NCI-H526 treated with DMSO at 0.1 percent for 48 hours (cell line): ENCODE data around the gene PTPRF.
"Not testable (repeated sequence)": the region's sequence is repeated elsewhere in the genome, so short reads cannot be mapped to it uniquely, and the experiment has no call there.

Experiments used
- DNase-seq: peaks from one replicate; lab custom pipeline; 2025; lab: John Stamatoyannopoulos, UW

PTPRF gene

DNA sequence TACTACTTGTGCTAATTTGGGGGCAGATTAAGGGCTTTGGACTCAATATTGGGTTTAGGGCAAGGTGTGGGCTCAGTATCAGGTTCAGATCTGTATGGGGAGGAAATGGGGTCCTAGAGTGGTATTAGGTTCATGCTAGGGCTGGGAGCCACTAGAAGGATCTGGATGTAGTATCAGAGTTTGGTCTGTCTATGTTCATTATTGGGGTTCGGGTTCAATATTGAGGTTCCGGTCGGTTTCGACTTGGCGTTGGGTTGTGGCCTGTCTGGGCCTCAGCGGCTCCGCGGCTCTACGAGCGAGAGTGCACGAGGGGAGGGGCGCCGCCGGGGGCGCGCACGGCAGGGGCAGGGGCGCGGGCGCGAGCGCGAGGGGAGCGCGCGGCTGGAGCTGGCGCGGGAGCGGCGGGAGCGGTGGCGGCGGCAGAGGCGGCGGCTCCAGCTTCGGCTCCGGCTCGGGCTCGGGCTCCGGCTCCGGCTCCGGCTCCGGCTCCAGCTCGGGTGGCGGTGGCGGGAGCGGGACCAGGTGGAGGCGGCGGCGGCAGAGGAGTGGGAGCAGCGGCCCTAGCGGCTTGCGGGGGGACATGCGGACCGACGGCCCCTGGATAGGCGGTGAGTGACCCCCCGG lies at the start of gene PTPRF:
TSS of gene PTPRF (plus strand) at position 401 of the 624 bp plus-strand sequence. CDS start 14,193 bp downstream, outside the sequence.
- DNase-seq, result peak; percentile 77

GRCh38 chr1:43481491-43481890 lies 49.2 kb upstream of the PTPRF start:
- no peak for DNase-seq

- no peak for DNase-seq
Measured at GRCh38 chr1:43482215-43482614, 48.5 kb upstream of the PTPRF start.

DNA sequence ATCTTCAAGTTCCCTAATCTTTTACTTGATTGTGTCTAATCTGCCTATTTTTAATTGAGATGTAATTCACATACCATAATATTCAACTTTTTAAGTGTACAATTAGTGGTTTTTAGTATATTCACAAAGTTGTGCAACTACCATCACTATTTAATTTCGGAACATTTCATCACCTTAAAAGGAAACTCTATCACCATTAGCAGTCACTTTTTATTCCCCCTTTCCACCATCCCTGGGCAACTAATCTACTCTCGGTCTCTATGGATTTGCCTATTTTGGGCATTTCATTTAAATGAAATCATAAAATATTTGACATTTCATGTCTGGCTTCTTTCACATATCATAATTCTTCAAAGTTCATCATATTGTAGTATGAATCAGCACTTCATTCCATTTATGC lies 46.3 kb upstream of the PTPRF start:
- DNase-seq, result no peak

- DNase-seq, result no peak
Measured at GRCh38 chr1:43488165-43488564, 42.5 kb upstream of the PTPRF start.

- no peak for DNase-seq
Measured at GRCh38 chr1:43491061-43491460, 39.6 kb upstream of the PTPRF start.

DNA sequence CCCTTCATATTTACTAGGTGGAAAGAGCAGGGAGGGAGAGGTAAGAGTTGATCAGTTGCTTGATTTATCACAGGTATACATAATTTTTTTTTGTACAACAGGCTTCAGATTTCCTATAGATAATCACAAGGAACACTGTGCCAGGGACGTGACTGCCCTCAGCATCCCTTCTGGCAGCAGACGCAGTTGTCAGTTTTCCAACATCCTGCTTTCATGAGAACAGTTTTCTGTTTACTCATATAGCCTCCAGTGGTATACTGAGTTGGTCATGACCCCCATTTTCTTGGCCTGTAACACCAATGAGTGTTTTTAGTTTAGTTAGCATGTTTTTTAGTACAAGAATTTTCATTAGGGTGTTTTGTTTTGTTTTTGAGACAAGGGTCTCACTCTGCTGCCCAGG lies 37.9 kb upstream of the PTPRF start:
- no peak for DNase-seq

DNA sequence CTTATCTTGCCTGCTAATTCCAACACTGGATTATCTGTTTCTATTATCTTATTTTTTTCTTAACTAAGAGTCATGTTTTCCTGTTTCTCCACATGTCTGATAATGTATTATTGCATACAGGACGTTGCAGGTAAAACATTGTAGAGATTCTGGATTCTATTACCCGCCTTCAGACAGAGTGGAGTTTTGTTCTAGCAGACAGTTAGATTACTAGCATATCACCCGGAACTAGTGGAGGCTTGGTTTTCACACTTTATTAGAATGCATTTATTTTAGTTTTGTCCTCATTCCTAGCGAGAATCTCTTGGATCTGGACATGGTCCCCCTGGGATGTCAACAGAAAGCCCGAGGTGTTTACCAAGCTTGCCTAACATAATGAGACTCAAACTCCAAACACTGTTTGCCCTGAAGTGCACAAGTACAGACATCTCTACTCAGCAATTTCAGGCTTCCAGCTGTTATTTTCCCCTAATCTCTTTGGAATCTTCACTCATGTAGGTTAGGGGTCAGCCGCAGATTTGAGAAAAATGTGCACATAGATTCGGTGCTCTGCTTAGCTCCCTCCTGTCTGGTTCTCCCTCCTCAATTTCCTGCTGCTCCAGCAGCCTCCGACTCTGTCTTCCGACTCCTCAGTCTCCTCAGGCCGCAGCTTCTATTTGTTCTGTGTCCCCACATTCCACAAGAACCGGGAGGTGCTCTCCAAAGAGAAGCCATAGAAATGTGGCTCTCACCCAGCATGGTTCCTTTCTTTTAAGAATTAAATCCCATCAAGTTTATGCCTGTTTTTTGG lies 36.8 kb upstream of the PTPRF start:
- no peak for DNase-seq

DNA sequence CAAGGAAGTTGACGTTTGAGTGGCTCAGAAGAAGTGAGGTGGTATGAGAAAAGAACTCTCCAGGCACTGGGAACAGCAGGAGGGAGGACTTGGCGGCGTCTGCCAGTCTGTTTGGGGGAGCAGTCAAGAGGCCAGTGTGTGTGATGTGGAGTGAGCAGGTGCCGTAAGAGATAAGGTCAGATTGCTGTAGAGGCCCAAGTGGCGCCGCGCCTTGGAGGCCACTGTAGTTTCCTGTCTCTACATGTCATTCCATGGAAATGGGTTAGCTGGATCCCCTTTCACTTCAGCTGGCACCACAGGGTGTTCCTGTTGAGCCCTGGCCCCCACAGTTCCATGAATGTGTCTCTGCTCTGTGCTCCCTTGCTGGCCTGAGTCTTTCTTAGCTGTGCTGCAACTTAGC lies 35.5 kb upstream of the PTPRF start:
- no peak for DNase-seq

GRCh38 chr1:43499898-43500297 lies 30.8 kb upstream of the PTPRF start:
- DNase-seq, result no peak

DNA sequence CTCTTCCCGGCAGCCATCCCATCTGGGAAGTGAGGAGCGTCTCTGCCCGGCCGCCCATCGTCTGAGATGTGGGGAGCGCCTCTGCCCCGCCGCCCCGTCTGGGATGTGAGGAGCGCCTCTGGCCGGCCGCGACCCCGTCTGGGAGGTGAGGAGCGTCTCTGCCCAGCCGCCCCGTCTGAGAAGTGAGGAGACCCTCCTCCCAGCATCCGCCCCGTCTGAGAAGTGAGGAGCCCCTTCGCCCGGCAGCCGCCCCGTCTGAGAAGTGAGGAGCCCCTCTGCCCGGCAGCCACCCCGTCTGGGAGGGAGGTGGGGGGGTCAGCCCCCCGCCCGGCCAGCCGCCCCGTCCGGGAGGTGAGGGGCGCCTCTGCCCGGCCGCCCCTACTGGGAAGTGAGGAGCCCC lies 28.9 kb upstream of the PTPRF start:
- DNase-seq, result not testable (repeated sequence)

- DNase-seq, result no peak
Measured at GRCh38 chr1:43503534-43503933, 27.1 kb upstream of the PTPRF start.

- DNase-seq, result no peak
Measured at GRCh38 chr1:43505077-43505780, 25.5 kb upstream of the PTPRF start.

DNA sequence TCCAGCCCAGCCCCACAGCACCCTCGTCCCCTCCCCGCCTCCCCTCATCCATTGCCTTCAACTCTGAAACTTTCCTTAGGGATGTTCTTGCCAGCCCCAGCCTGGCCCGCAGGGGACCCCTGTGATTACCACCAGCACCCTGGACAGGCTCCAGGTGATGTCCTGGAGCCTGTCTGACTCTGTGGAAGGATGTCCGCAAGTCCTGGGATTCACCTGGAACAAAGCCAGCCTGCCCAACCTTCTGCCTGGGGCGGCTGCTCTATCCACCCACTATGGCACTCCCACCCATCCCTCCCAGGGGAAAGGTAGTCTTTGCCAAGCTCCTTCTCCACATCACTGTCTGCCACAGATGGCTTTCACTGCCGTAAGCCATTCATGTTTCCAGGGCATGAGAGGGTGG lies 24.4 kb upstream of the PTPRF start:
- no peak for DNase-seq

DNA sequence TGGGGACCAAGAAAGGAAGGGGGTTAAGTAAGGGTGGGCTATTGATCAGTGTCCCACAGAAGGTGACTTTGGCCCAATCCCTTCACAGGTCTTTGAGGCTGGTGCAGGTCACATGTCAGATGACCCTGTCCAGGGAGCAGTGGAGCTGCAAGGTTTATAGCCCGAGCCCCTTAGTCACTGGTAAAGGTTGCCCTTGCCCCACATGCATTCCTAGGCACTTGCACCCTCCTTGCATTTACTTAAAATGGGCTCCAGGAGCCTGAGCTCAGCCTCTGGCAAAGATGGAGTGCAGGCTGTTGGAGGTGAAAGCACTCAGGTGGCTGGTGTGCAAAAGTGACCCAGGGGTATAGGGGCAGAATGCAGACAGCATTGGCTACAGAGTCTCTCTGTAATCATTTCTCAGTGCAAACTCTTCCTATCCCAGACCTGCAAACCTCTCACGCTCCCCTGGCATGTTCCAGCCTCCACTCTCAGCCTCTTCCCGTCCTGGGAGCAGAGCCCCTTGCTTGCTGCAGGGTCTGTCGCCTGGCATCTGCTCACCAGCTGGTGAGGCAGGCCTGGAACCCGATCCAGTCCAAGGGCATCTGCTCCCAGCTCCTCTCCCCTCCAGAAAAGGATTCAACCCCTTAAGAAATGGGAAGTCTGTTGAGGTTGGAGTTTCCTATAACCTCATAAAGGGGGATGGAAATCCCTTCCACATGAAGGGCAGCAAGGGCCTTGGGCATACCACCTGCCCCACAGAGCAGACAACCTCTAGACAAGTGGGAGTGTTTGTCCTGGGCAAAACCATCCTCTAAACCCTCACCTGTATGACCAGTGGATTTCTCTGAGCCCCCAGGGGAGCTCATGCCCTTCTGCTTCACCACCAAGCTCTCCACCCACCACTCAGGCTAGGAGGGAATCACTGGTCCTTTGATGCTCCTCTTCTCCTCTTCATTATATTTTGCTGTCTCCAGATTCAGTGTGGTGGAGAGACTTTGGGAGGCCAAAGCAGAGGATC lies 23.1 kb upstream of the PTPRF start:
- DNase-seq, result no peak

- DNase-seq, result no peak
Measured at GRCh38 chr1:43509007-43509739, 21.5 kb upstream of the PTPRF start.

GRCh38 chr1:43509740-43510375 lies 20.8 kb upstream of the PTPRF start:
- no peak for DNase-seq

- no peak for DNase-seq
Measured at GRCh38 chr1:43510621-43511020, 20.1 kb upstream of the PTPRF start.

GRCh38 chr1:43511394-43511793 lies 19.3 kb upstream of the PTPRF start:
- DNase-seq, result no peak

DNA sequence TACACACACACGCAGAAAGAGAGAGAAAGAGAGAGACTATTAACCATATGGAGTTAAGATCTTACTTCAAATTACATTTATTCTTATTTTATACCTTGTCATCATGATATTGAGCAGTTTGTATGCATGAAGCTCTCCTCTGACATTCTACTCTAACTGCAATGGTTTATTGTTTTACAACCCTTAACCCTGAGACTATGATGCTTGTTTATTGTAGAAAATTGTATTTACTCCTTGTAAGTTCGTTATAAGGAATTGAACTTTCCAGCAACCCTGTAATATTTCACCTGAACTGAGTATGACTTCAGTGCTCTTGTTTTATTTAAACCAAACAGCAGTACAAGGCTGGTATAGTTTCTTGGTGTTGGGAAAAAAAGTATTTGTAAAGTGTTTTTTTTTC lies 18.6 kb upstream of the PTPRF start:
- DNase-seq, result no peak

GRCh38 chr1:43512681-43513080 lies 18.0 kb upstream of the PTPRF start:
- no peak for DNase-seq
